Activated CD8-positive, alpha-beta memory T cell treated with anti-CD3 and anti-CD28 coated beads for 1 hour (primary cell): Measurements from ENCODE around the gene SUB1.
"Not testable (repeated sequence)": the region's sequence is repeated elsewhere in the genome, so short reads cannot be mapped to it uniquely, and the experiment has no call there.

Source experiments
- DNase-seq, 2 donors: peaks; one replicate each; pipeline ENCODE4 v3.0.0-alpha.2; 2020; ENCODE audit warnings: low read depth in 1 of 2; ENCODE audit errors: extremely low read depth in 1 of 2

Gene SUB1

DNA sequence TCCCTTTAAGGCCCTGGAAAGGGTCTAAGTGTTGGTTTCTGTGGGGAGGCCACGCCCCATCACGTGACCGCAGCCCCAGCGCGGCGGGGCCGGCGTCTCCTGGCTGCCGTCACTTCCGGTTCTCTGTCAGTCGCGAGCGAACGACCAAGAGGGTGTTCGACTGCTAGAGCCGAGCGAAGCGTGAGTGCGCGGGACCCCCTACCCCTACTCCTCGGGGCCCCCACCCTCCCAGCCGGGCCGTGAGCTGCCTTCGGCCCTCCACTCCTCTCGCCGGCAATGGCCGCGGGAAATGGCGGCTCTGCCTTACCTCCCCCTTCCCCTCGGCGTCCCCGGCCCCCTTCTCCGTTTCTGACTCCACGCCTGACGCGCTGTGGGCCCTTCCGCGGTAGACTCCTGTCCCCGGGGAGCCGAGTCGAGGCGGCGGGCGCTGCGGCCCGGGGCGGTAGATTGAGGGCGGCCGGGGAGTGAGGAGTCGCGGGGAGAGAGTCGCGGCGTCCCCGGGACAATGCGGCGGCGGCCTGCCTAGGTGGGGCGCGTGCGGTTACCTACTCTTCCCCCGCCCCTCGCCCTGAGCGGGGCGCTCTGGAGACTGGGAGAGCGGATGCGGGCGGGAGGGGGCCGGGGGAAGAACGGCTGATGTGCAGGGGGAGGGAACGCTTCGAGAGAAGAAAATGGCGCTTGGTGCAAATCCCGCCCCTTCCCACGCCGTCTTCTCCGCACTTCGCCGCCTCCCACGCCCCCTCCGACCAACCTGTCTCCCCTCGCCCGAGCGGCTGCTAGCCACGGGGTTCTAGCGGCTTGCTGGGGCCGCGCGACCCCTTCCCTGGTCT is at the start of gene SUB1:
SUB1 (plus strand) TSS at position 112 of the 830 bp plus-strand sequence. CDS start 2,956 bp downstream, outside the sequence.
- peak; percentile 87 to 91 for DNase-seq

DNA sequence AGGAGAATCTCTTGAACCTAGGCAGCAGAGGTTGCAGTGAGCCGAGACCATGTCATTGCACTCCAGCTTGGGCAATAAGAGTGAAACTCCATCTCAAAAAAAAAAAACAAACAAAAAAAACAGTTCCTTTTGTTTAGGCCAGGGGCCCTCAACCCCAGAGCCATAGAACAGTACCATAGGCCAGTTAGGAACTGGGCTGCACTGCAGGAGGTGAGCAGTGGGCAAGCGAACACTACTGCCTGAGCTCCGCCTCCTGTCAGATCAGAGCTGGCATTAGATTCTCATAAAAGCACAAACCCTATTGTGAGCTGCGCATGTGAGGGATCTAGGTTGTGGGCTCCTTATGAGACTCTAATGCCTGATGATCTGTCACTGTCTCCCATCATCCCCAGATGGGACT is 49.1 kb upstream of the SUB1 start:
- DNase-seq = no peak

DNA sequence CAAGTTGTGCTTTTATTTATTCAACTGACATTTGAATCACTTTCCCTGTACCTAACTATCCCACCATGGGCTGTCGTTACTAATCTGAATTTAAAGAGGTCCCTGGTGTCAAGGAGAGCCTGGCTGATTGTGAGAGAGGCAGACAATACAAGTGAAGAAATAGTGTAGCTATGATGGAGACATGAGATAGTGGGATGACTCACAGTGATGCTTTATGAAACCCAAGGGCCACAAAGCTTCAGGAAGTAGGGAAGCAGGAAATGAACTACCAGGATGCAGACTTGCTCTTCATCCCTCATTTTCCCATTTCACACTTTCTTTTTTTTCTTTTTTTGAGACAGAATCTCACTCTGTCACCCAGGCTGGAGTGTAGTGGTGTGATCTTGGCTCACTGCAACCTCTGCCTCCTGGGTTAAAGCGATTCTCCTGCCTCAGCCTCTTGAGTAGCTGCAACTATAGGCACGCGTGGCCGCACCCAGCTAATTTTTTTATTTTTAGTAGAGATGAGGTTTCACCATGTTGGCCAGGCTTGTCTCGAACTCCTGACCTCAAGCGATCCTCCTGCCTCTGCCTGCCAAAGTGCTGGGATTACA is 47.8 kb upstream of the SUB1 start:
- DNase-seq = not testable (repeated sequence)

DNA sequence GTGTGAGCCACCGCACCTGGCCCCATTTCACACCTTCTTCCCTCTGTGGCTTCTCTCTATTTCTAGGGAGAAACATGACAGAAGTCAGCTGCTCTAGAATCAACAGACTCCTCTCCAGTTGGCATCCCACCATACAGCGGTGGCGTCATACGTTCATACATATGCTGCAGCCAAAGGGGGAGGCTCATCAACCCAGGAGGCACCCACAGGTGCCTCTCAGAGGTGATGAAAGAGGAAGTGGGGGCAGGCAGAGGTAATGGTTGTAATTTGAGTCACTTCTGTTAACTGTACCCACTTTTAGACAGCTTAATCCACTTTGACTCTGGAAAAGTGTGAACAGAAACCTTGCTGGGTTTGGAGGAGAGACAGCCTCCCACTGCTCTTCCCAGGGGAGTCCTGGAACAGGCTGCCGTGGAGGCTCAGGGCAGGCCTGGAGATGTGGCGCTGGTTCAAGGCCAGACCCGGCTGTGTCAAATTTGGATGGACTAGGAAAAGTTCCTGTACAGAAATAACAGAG is 47.3 kb upstream of the SUB1 start:
- DNase-seq = no peak

- DNase-seq = no peak
Measured at GRCh38 chr5:32539981-32540845, 45.1 kb upstream of the SUB1 start.

DNA sequence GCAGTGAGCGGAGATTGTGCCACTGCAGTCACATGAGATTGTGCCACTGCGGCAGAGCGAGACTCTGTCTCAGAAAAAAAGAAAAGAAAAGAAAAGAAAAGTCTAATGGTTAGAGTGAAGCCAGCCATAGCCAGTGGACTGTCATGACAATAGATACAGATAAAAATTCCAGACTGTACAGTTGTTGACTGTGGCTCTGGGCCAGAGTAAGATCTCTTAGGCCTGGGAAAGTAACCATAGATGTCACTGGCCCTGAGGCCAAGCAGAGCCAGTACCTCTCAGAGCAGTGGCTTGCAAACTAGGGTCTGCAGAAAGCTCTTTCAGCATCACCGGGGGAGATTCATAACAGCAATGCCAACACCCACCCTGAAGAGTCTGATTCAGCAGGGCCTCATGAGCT is 44.1 kb upstream of the SUB1 start:
- no peak for DNase-seq

DNA sequence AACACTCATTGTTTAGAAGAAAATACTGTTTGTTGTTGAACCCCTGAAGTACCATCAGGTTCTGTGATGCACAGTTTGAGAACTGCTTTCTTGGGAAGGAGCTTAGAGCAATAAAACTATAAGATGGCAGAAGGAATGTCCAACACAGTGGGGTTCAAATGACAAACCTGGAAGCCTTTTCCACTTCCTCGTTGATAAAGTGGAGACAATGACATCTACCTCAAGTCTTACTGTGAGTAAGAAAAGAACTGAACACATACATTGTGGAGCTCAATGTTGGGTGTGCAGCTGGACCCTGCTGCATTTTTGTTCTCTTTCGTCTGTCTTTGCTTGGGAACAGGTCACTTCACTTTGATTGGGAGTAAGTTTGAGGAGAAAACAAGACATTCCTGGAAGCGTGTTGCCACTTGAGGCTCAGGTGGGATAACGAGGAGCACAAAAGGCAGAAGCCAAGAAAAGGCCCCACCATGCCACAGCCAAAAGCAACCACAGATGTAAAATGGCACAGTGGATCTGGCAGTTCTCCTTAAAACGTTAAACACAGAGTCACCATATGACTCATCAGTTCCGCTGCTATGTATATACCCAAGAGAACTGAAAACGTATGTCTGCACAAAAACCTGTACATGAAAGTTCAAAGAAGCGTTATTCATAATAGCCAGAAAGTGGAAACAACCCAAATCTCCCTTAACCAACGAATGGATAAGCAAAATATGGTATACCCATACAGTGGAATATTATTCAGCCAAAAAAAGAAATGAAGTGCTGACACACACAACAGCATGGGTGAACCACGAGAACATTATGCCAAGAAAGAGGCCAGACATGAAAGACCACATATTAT is 42.9 kb upstream of the SUB1 start:
- no peak for DNase-seq

DNA sequence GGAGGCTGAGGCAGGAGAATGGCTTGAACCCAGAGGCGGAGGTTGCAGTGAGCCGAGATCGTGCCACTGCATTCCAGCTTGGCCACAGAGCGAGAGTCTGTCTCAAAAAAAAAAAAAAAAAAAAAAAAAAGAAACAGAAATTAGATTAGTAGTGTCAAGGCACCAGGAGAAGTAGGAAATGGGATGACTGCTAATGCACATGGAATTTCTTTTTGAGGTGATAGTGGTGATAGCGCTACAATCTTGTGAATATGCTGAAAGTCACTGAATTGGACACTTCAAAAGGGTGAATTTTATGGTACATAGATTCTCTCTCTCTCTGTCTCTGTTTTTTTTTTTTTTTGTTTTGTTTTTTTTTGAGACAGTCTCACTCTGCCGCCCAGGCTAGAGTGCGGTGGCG is 42.1 kb upstream of the SUB1 start:
- DNase-seq = no peak

GRCh38 chr5:32545102-32545800 is 40.1 kb upstream of the SUB1 start:
- DNase-seq = no peak

DNA sequence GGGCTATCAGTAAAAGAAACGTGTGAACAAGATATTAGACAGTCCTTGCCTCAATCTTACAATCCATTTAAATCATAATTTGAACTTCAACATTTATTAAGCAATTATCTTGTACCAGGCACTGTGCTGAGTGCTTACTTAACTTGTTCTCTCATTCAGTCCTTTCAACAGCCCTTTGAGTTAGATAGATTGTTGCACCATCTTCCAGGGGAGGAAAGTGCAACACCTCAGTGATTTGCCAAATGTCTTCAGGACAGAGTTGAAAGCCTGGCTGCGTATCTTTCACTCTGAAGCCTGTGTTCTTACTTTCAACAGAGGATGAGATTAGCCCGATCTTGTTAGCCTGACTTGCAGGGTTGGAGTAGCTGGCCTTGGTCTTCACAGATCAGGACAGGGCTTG is 34.2 kb upstream of the SUB1 start:
- DNase-seq = no peak

GRCh38 chr5:32551865-32552264 is 33.5 kb upstream of the SUB1 start:
- DNase-seq = no peak

DNA sequence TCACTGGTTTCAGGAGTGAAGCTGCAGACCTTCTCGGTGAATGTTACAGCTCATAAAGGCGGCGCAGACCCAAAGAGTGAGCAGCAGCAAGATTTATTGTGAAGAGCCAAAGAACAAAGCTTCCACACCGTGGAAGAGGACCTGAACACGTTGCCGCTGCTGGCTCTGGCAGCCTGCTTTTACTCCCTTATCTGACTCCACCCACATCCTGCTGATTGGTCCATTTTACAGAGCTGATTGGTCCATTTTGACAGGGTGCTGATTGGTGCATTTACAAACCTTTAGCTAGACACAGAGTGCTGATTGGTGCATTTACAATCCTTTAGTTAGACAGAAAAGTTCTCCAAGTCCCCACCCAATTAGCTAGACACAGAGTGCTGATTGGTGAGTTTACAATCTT is 32.9 kb upstream of the SUB1 start:
- not testable (repeated sequence) for DNase-seq

DNA sequence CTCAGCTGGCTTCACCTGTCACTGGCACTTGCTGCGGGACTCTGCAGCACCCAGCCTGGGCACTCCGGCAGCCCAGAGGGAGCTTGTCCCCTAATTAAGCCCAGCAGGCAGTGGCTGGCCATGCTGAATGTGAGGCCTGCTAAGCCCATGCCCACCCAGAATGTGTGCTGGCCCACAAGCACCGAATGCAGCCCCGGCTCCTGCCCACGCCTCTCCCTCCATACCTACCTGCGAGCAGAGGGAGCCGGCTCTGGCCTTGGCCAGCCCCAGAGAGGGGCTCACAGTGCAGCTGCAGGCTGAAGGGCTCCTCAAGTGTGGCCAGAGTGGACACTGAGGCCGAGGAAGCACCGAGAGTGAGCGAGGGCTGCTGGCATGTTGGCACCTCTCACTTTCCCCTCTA is 32.4 kb upstream of the SUB1 start:
- DNase-seq = no peak

GRCh38 chr5:32554181-32554780 is 31.1 kb upstream of the SUB1 start:
- DNase-seq = not testable (repeated sequence)

DNA sequence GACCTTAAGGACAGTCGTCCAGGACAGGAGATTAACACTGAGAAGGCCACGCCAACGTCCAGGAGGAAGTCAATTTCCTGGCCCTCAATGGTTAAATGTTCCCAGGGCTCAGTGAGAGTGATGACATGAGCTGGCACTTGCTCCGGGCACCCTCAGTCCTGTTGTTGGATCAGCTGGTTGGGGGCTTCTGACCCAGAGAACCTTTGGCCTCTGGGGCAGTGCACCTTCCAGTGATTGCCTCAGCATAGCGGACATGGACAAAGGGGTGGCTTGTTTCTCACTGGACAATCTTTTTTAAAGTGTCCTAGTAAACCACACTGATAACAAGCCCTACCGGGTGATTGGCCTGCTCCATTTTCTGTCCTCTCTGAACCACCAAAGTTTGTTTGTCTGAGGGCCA is 28.8 kb upstream of the SUB1 start:
- not testable (repeated sequence) for DNase-seq

DNA sequence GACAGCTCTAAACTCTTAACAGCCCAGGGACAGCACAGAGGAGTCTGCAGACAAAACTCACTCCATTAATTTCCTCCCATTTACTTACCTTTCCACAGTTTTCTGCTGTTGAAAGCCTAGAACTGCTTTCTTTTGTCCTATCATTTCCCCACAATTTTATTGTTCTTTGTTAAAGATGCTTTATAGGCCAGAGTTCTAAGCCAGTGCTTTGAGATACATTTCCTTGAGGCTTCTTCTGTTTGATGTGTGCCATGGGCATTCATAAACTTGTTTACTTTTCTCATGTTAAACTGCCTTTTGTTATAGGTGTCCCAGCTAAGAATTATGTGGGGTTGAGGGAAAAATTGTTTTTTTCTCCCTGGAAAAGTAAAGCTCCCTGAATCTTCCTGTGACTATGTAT is 25.9 kb upstream of the SUB1 start:
- no peak for DNase-seq

DNA sequence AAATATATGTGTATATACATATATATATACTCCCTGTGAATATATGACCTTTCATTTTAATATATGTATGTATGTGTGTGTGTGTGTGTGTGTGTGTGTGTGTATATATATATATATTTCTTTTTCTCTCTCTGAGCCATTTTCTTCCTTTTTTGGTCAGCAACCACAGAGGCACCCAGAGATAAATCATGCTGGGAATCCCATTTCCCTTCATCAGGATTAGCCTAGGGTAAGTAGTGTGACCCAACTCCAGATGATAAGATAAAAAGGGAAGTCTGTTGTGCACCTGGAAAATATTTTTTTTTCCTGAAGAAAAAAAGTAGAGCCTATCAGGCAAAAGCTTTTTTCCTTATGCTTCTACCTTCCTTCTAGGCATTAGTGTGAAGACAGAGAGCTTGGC is 25.4 kb upstream of the SUB1 start:
- DNase-seq = no peak

GRCh38 chr5:32562056-32562455 is 23.3 kb upstream of the SUB1 start:
- no peak for DNase-seq

GRCh38 chr5:32562843-32563242 is 22.5 kb upstream of the SUB1 start:
- DNase-seq = no peak
